Endometrium (tissue), 2 donors: ENCODE results near the gene FBLN5.

Experiments
- FAIRE-seq: peaks from 2 replicates; lab custom pipeline; 2012; peaks lifted over from hg19 to GRCh38; lab: Jason Lieb, UNC
- donor health status: control.
- donor health status: control.

Gene FBLN5

DNA sequence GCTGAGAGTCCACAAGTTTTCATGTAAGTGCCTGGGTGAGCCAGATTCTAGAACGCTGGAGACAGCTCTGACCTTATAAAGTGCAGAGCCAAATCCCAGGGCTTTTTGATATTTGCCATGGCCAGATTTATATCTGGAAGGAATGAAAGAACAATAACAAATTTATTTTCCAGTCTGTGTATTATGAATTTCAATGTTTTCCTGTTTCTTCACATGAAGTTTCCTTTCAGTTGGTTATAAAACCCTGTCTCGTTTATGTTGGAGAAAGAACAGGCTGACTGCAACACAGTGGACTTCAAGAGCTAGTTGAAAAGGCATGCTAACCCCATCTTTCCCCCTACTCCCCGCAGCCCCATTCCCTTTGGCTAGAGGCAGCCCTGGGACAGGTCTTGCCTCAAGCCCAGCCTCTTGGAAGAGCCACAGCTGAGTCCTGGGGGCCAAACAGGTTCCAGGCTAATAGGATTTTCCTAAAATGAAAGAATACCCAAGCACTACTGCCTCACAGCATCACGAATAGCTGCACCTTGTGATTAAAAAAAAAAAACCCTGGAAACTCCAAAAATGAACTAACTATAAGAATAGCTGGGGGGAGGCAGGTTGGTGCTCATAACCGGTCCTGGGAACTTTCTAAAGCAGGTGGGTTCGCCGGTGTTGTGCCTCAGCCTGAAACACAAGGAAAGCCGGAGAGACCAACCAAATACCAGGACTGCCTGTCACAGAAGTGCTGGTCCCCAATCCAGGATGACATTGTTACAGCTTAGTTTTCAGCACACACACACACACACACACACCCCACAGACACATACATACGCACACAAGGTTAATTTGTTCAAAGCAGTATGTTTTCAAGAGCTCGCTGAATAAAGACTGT is 1.5 kb downstream of the FBLN5 start:
- FAIRE-seq: peak; percentile 63

DNA sequence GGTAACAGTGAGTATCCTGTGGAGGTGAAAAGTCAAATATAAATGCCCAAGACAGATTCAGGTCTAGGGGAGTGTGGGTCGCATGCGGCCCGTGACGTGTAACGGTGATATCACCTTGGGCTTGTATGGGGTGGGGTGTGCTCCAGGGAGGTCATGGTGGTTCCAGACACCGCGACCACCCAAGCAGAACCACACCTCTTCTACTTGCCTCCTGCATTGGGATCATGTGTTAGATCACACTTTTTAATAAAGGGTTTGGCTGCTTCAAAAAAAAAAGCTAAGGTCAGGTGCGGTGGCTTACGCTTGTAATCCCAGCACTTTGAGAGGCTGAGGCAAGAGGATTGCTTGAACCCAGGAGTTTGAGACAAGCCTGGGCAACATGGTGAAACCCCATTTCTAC is 4.5 kb downstream of the FBLN5 start:
- FAIRE-seq: no peak

DNA sequence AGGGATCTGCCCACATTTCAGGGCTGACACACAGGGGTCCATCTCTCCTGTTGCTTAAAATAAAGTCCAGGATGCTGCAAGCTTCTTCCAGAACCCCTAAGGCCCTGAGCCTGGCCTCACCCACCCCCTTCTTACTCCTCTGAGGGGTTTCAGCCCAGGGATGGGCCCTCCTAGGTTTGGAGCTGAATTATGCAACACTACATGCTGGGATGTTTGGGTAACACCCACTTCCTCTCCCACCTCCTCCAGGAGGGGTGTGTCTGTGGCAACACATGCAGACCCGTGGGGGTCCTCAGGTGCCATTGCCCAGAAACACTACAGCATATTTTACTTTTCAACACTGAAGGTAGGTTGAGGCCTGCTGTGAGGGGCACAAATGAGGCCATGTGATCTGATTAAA is 5.4 kb downstream of the FBLN5 start:
- FAIRE-seq: no peak

DNA sequence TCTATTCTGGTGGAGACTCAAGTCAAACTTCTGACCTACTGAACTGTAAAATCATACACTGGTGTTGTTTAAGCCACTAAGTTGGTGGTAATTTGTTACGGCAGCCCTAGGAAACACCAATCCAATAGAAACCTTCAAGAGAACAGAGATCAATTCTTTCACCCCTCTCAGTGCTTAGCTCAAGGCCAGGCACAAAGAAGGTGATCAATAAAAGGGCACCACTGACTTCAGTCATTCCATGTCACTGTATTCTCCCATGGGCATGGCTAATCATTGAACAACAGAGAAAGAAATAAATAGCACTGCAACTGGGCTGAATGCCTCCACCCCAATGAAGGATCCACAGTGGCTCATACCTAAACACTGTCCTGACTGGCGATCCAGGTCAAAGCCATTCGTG is 7.3 kb downstream of the FBLN5 start:
- no peak for FAIRE-seq

DNA sequence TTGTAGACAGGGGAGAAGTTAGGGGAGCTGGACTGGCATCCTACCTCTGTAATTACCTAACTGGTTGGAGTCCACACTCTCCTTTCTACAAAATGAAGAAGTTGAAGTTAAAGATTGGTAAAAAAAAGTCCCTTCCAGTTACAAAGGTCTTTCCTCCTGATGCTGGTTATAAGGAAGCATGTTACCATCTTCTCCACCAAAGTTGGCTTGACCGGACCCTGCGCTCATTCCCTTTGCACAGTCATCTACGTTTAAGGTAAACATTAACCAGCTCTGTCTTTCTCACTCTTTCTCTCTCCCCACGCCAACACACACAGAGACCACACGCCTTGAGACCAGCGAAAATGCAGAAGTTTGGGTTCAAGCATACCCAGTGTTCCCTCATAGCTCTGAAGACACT is 11.9 kb downstream of the FBLN5 start:
- FAIRE-seq: no peak

DNA sequence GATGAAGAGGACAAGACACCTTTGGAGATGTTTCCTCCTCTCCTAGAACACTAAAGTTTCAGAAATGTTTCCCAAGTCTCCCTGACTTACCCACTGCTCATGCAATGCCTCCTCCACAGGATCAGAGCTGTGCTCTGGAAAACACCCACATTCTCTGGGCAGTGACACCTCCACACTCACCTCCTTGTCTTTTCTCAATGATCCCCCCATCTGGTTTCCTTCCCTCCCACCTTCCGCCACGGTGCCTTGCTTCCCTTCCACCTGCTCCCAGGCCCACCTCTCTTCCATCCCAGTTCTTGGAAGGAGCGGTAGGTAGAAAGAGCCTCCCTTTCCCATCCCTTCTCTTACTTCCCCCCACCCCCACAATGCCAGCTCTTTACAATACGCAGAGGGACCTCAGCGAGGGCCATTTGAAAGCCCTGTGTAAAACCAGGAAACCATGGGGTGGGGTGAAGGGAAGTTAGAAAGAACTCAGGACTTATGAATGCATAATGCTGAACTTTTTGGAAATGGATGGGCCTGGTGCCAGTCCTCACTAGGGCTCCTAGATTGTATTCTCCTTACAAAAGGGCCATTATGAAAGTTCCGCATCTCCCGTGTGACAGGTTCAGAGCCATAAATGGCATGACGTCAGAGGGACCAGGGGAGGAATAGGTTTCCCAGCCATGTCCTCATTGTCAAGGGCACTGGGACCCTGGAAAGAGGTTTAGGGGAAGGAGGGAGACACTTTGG is 12.8 kb downstream of the FBLN5 start:
- FAIRE-seq: no peak

DNA sequence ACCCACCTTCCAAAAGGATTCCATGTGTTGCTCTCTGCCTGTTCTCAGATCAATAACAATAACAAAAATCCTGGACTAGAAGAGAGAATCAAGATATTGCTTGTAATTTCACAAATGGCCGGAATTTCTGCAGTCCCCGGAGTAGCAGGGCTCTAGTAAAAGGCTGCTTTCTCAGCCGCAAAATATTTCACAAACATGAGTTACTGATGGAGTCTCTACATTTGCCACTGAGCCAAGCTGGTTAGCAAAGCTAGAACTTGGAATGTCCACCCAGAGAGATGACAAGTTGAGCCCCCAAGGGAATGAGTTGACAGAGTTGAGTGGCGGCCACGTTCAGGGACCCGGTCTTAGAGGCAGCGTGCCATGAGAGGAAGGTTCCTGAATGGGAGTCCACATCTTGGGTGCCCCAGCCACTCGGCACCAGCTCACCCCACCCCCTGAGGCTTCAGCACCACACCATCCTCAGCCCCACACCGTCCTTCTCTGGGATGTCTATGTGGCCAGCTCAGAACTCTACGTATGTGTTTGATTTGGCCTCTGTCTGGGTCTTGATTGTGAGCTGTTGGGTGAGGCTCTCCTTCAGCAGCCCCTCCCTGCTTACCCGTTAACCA is 15.9 kb downstream of the FBLN5 start:
- no peak for FAIRE-seq

DNA sequence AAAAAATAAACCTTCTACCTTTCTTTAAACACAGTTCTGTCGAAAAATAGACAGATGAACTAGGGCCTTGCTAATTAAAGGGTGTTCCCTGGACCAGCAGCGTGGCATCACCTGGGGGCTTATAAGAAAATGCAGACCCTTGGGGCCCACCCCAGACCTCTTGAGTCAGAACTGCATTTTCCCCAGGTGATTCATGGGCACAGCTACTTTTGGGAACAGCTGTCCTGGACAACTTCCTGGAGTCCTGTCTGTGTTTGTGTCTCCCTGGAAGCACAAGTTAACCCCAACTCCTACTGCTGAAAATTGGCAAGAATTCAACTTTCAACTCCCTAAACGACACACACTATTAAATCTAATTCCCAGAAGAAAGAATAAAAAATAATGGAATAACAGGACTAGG is 17.8 kb downstream of the FBLN5 start:
- peak; percentile 78 for FAIRE-seq

DNA sequence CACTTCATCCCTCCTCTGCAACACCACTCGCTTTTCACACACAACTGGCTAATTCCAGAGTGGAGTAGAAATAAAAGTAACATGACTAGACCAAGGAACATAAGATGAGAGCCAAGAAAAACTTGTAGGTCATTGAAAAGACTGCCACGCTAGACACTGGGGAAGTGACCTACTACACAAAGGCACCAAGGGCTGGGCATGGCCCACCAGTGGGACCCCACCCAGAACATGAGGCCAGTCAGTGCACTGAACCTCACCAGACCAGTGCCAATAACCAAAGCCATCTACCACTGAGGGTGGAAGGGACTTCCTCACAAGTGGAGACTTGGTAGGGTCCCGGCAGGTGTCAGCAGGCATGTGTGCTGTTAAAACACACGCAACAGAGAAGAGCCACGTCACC is 19.7 kb downstream of the FBLN5 start:
- FAIRE-seq: no peak

DNA sequence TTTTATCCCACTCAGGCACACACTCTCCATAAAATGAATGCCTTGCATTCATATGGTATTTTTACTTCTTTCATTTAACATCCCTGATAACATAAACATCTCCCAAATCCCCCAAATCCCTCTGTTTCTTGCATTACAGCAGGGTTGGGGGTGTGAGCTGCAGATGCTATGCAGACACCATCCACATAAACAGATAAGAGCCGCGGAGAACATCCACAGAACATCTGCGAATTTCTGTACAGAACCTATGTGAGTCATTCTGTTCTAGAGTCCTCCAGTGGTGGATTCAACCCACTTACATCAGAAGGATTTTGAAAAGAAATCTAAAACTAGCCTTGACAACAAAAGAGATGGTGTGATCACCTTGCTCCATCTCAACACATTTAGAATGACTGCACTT is 20.3 kb downstream of the FBLN5 start:
- no peak for FAIRE-seq

DNA sequence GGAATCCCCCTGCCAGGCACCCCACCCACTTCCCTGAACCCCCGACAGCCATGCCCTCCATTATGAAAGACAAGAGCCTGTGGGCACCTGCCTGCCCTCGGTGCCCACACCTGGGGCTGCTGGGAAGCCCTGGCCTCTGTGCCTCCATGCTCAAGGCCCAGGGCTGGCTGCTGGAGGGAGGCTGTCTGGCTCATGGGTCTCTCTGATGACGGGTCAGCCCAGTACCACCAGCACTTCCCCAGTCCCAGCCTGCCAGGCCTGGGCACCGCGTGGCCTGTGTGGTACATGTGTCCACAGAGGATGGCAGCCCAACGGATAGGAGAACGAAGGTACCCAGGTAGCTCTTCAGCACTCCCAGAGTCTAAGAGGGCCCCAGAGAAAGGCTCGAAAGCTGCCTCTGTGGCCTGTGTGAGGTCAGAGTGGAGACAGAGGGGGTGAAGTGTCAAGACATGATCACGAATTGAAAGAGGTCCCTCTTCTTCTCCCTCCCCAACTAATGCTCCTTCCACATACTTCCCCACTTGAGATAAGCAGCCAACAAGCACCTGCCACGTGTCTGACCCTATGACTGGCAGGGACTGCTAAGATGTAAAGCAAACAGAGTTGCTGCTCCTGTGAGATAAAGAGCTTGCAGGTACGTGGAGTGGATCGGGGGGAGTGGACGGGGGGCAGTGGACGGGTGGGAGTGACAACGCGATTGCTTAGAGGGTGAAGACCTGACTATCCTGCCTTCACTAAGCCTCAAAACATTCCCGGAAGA is 21.2 kb downstream of the FBLN5 start:
- no peak for FAIRE-seq

DNA sequence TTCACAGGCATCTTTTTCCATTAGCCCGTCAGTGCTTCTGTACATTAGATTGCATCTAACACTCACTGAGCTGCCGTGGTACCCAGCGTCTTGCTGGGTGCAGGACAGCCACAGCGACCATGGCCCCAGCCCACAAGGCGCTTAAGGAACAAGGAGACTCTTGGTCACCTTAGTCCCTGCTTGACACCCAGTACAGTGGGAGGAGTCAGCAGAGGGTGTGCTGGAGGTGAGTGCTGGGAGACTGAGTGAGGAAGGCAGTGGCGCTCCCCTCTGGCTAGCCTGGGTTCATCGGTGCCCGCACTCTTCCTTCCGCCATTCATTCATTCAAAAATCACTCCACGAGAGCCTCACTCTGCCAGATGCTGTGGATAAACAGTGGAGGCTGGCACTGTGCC is 21.8 kb downstream of the FBLN5 start:
- FAIRE-seq: no peak

DNA sequence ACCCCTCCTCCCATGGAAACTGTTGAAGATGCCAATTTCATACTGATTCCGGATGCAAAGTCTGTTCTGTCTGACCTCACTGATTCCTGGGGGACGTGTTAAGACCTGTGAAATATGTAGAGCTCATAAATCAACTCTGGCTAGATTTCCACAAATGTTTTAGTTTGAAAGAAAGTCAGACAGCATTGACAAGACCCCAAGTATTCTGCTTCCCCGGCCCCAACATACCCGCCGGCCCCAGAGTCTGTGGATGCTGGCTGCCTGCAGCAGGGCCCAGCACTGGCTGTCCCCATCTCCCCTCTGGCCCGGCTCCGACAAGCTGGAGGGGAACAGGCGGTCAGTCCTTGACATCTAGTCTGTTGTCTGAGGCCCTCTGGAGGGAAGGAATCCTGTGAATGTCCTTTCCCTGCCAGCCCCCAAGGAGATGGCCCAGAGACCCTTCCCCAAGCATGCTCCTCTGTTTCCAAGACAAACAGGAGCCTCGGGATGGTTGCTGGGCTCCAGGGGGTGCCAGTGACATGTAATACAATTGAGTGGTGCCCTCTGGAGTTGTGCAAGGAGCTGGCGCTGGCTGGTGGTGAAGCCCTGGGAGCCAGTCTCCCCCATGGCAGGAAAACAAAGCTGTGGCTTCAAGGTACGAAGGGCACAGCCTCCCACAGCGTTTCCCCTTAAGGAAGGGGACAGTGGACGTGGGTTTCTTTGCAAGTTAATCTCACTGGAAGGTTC is 22.3 kb downstream of the FBLN5 start:
- no peak for FAIRE-seq

DNA sequence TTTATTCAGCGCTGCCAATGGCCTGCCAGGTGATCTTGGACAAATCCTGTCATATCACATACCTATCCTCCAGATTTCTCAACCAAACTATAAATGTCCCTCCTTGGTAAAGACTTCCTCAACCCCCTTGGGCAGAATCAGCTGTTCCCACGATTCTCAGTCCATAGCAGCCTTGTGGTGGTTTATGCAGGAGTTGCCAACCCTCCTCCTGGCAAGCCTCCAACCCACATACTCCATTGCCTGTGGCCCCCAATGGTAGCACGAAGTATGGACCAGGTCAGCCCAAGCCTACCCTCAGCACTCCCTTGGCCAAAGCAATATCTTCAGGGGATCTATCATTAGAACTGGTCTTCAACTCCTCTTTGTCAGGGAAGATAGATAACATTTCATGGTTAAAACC is 27.0 kb downstream of the FBLN5 start:
- no peak for FAIRE-seq

DNA sequence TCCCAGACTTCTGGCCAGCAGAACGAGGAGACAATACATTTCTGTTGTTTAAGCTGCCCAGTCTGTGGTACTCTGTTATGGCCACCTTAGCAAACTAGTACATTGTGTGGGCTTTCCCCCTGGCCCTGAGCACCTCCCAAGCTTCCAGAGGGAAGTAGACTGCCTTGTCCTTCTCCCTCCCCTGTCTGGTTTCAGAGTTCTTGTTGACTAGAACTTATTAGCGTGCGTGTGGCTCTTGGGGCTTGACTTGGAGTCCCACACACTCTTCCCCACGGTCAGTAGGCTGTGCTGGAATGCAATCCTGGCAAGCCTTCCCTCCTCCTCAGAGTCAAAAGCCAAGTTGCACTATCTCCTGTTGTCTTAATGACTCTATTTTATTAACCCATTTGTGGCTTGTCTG is 27.7 kb downstream of the FBLN5 start:
- FAIRE-seq: no peak

DNA sequence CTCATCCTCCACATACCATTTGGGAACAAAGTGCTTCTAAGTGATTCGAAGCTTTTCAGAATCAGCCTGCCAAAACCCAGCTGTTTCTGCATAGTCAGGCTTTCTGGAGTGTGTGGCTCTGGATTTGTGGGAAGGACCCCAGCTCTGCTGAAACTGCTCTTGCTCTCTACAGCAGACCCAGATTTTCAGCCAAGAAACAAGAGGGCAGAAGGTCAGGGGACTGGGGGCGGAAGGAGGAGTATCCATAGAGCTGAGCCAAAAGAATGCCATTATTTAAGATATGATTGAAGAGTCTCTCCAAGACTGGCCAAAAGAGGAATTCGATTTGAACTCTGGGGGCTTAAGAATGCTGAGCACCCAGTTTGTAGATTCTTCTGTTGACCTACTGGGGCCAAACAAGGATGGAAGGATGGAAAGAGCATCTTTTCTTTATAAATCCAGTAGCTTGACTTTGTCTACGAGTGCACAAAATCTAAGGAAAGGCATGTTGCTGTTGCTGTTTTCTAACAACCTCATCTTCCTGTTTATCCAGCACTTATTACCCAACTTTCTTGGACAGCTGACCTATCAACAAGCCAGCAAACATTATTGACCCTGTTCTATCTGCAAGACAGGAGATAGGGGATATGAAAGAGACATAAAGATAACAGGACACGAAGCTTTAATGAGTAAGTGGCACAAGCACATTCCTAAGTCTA is 29.2 kb downstream of the FBLN5 start:
- no peak for FAIRE-seq

DNA sequence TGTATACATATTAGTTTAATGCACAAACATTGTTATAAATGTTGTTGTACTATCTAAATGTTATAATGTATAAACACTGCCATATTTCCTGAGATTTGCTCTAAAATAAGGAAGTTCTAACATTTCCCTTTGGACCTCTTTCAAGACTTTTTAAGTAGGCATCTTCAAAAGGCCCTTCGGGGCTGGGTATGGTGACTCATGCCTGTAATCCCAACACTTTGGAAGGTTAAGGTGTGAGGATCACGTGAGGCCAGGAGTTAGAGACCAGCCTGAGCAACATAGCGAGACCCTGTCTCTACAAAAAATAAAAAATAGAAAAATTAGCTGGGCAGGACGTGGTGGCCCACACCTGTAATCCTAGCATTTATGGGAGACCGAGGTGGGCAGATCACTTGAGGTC is 35.5 kb downstream of the FBLN5 start:
- no peak for FAIRE-seq

DNA sequence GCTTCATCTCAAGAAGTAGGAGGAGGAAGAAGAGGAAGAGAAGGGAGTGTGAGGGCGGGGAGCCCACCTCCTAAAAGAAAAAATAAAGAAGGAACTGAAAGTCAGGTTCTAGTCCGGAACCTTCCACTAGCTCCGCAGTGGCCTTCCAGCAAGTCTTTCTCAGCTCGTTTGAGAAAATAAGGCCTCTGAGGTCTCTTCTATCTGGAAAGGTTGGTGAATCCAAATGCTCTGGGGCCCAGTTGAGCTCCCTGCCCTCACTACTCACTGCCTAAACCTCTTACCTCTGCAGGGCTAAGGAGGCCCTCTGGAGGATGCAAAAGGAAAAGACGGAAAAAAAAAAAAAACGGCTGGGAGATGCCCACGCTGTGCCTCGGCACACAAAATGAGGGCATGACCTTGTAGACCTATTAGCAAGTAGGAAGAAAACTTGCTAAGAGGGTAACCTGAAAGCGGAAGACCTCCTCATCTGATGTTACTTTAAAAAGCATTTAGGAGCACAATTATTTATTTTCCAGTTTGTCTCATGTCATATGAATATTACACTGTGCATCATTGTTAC is 35.9 kb downstream of the FBLN5 start:
- FAIRE-seq: no peak

DNA sequence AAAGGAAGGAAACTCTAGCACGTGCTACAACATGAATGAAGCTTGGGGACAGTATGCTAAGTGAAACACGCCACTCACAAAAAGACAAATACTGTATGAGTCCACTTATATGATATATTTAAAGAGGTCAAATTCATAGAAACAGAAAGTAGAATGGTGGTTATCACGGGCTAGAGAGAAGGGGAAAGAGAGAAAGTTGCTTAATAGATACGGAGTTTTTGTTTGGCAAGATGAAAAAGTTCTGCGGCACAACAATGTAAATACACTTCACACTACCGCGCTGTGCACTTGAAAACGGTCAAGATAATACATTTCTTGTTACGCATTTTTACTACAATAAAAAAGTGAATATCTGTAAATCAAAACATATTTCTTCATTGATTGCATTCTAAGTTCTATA is 37.3 kb downstream of the FBLN5 start:
- no peak for FAIRE-seq

DNA sequence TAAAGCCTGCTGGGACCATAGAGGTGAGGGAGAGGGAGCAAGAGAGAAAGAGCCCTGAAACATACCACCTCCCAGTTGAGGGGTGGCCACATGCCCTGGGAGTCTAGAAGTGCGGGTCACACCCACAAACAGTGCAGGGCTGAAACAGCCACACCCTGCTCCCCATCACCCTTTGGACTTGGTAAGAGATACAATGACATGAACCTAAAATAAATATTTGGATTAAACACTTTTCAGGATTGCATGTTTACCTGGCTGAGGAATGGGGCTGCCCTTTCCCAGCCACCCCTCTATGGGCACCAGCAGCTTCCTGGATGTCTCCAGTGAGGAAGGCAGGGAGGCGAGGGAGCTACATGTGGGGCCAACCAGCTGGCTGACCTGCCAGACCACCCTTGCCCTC is 41.1 kb downstream of the FBLN5 start:
- no peak for FAIRE-seq
